A673 (cell line): ENCODE data around the gene PSMD7. TPM values are rescaled to one million over a fixed set of nuclear protein-coding genes. Genes with fewer than 3 reads are reported as not detected.

ENCODE experiments used
- BruUV-seq: library from RNA; stranded (reverse); fragments of 400-500 nt; replicated peaks from 2 replicates; lab custom pipeline; 2021; lab: Mats Ljungman, UMichigan
- CTCF ChIA-PET: fragments of 300-600 bp; sonication (Branson Sonifier 250); formaldehyde crosslinking; loops from one replicate; lab custom pipeline; 2022; ENCODE audit warnings: antibody characterized with exemption; lab: Charles Lee
- POLR2A ChIA-PET: fragments of 300-600 bp; sonication (Branson Sonifier 250); formaldehyde crosslinking; loops from one replicate; lab custom pipeline; 2022; ENCODE audit warnings: antibody characterized with exemption; ENCODE audit not compliant: low non-redundant PET; lab: Charles Lee
- DNase-seq: peaks from one replicate; pipeline ENCODE4 v3.0.0-alpha.2; 2015; ENCODE audit warnings: low spot score
- H3K27ac ChIP-seq: fragments of 200-600 bp; sonication (generic); 2 replicates; pipeline ENCODE4 v1.5.1; 2016; ENCODE audit warnings: mixed run types, low read depth, mild to moderate bottlenecking, mixed read lengths, antibody characterized with exemption, low read length; ENCODE audit not compliant: poor library complexity, severe bottlenecking
- H3K27me3 ChIP-seq: fragments of 200-600 bp; sonication (generic); replicated peaks from 2 replicates; pipeline ENCODE4 v1.6.1; 2017; ENCODE audit warnings: mixed run types, low read depth, mild to moderate bottlenecking, mixed read lengths, antibody characterized with exemption, low read length; ENCODE audit not compliant: insufficient read depth, poor library complexity
- H3K36me3 ChIP-seq: fragments of 200-600 bp; sonication (generic); 2 replicates; pipeline ENCODE4 v1.6.1; 2016; ENCODE audit warnings: mixed run types, mild to moderate bottlenecking, mixed read lengths, antibody characterized with exemption, low read length; ENCODE audit not compliant: insufficient read depth, poor library complexity, severe bottlenecking
- H3K4me1 ChIP-seq: fragments of 200-600 bp; sonication (generic); 2 replicates; pipeline ENCODE4 v1.6.1; 2017; ENCODE audit warnings: mixed run types, mild to moderate bottlenecking, mixed read lengths, antibody characterized with exemption, low read length; ENCODE audit not compliant: insufficient read depth, poor library complexity, severe bottlenecking
- H3K4me3 ChIP-seq: fragments of 200-600 bp; sonication (generic); 2 replicates; pipeline ENCODE4 v1.5.1; 2016; ENCODE audit warnings: low read depth, mixed run types, mild to moderate bottlenecking, mixed read lengths, low read length; ENCODE audit not compliant: poor library complexity, severe bottlenecking
- H3K9me3 ChIP-seq: fragments of 200-600 bp; sonication (generic); 2 replicates; pipeline ENCODE4 v1.6.1; 2016; ENCODE audit warnings: mixed run types, low read depth, mild to moderate bottlenecking, mixed read lengths, antibody characterized with exemption, low read length; ENCODE audit not compliant: poor library complexity, severe bottlenecking
- CTCF ChIP-seq: fragments of 300-800, 200-600 bp; sonication (generic); conservative IDR thresholded peaks from 2 replicates; pipeline ENCODE4 v1.5.1; 2017; ENCODE audit warnings: low read depth, mild to moderate bottlenecking, antibody characterized with exemption, low read length, moderate library complexity, mixed read lengths
- EZH2 ChIP-seq: fragments of 200-600 bp; sonication (generic); IDR thresholded peaks from 2 replicates; pipeline ENCODE4 v1.6.1; 2017; ENCODE audit warnings: borderline replicate concordance, low read depth, mild to moderate bottlenecking, mixed read lengths, antibody characterized with exemption, low read length; ENCODE audit not compliant: poor library complexity, severe bottlenecking
- intact Hi-C: fragments of 100-400 bp; cut with micrococcal nuclease; formaldehyde crosslinking; loops from one replicate; pipeline ENCODE4 v1.10.0; 2022; ENCODE audit not compliant: unreplicated experiment
- total RNA-seq: library from RNA; stranded (reverse); gene quantifications from 2 replicates; pipeline ENCODE4 v1.2.3, GENCODE V29; 2021

The PSMD7 gene
- total RNA-seq, 1 experiment from 2014 or later: 188 TPM

- Histone ChIP-seq H3K27me3 (no peaks in the 10 kb centered on the region), H3K4me1 (no peaks in the 10 kb centered on the region), H3K36me3 (no peaks in the 10 kb centered on the region), H3K9me3 (peaks cover 7% of the 10 kb centered on the region), H3K27ac (no peak overlapping the region), H3K4me3 (no peak overlapping the region)
- intact Hi-C loops: no loop called here
- TF ChIP-seq EZH2 (no peak), CTCF (no peak)
- POLR2A ChIA-PET: no interaction called here
- DNase-seq: no peak
- CTCF ChIA-PET: no interaction called here
- BruUV-seq: no TSS peak
Measured at GRCh38 chr16:74288065-74288464, 8.5 kb upstream of the PSMD7 start.

- Histone ChIP-seq H3K4me3 (no peak overlapping the region), H3K36me3 (no peaks in the 10 kb centered on the region), H3K27me3 (no peaks in the 10 kb centered on the region), H3K9me3 (peaks cover 7% of the 10 kb centered on the region), H3K27ac (no peak overlapping the region), H3K4me1 (no peaks in the 10 kb centered on the region)
- TF ChIP-seq EZH2 (no peak), CTCF (no peak)
- CTCF ChIA-PET: no interaction called here
- DNase-seq: no peak
- intact Hi-C loops: no loop called here
- POLR2A ChIA-PET: no interaction called here
- no TSS peak for BruUV-seq
Measured at GRCh38 chr16:74290356-74290755, 6.3 kb upstream of the PSMD7 start.

GRCh38 chr16:74291176-74291575, 5.4 kb upstream of the PSMD7 start:
- no peaks in the 10 kb centered on the region for H3K27me3 ChIP-seq
- H3K4me3 ChIP-seq: no peak overlapping the region
- intact Hi-C loops: no loop called here
- peaks cover 7% of the 10 kb centered on the region for H3K9me3 ChIP-seq
- no peaks in the 10 kb centered on the region for H3K36me3 ChIP-seq
- H3K4me1 ChIP-seq: peaks cover 2% of the 10 kb centered on the region
- no peak overlapping the region for H3K27ac ChIP-seq
- TF ChIP-seq CTCF (no peak), EZH2 (no peak)
- BruUV-seq: no TSS peak
- DNase-seq: no peak
- ChIA-PET POLR2A (no interaction called here), CTCF (no interaction called here)
